Peyer's patch (tissue), 4 donors: ENCODE results near the gene TAS2R1. TPM values are rescaled to one million over a fixed set of nuclear protein-coding genes. Genes with fewer than 3 reads are reported as not detected.

Source experiments
- DNase-seq, 3 donors: peaks; one replicate each; pipeline ENCODE4 v3.0.0-alpha.2; 2017 to 2019
- H3K27ac ChIP-seq, 4 donors: fragments of 200-600 bp; sonication (generic); one replicate each; pipeline ENCODE4 v1.5.1; 2016 to 2019
- H3K27me3 ChIP-seq, 2 donors: fragments of 200-600 bp; sonication (generic); one replicate each; pipeline ENCODE4 v1.5.1; 2019
- H3K36me3 ChIP-seq, 3 donors: fragments of 200-600 bp; sonication (generic); one replicate each; pipeline ENCODE4 v1.5.1; 2016 to 2019
- H3K4me1 ChIP-seq, 4 donors: fragments of 200-600 bp; sonication (generic); one replicate each; pipeline ENCODE4 v1.5.1; 2016 to 2019
- H3K4me3 ChIP-seq, 4 donors: fragments of 200-600 bp; sonication (generic); 1 replicate in 3 of 4; 2 replicates in 1 of 4; pipeline ENCODE4 v1.5.1; 2016 to 2019; ENCODE audit warnings: mild to moderate bottlenecking in 1 of 4
- H3K9me3 ChIP-seq, 4 donors: fragments of 200-600 bp; sonication (generic); one replicate each; pipeline ENCODE4 v1.5.1; 2016 to 2019; ENCODE audit warnings: mild to moderate bottlenecking in 1 of 4
- CTCF ChIP-seq, 6 experiments: fragments of 450-650 bp in 4 of 6; fragments of 200-600 bp in 2 of 6; sonication (generic) in 1 of 6; IDR thresholded peaks; one replicate each; pipeline ENCODE4 v1.5.1; 2017 to 2019; ENCODE audit warnings: antibody characterized with exemption in 6 of 6, mild to moderate bottlenecking in 3 of 6, moderate library complexity in 1 of 6
- POLR2A ChIP-seq, 2 donors: fragments of 450-650 bp; IDR thresholded peaks; one replicate each; pipeline ENCODE4 v1.5.1; 2017; ENCODE audit warnings: antibody characterized with exemption in 2 of 2, mild to moderate bottlenecking in 2 of 2, moderate library complexity in 2 of 2
- total RNA-seq, 4 donors: library from RNA; depleted of rRNA; stranded (reverse); fragments of >200 nt; gene quantifications; one replicate each; pipeline ENCODE4 v1.1.0, GENCODE V29; 2016

Gene TAS2R1
- total RNA-seq, 4 donors from 2014 or later = not detected

GRCh38 chr5:9587135-9587534, 43.0 kb downstream of the TAS2R1 start:
- no peaks in the 10 kb centered on the region for H3K4me1 ChIP-seq
- H3K27ac ChIP-seq = no peak overlapping the region
- no peaks in the 10 kb centered on the region for H3K27me3 ChIP-seq
- H3K4me3 ChIP-seq = no peak overlapping the region
- no peaks in the 10 kb centered on the region for H3K9me3 ChIP-seq
- TF ChIP-seq CTCF (IDR thresholded peaks at IDR 0.05) = no peak
- no peak for TF ChIP-seq POLR2A (IDR thresholded peaks at IDR 0.05)
- DNase-seq = no peak
- no peaks in the 10 kb centered on the region for H3K36me3 ChIP-seq

GRCh38 chr5:9582406-9582805, 47.7 kb downstream of the TAS2R1 start:
- Histone ChIP-seq H3K9me3 (no peaks in the 10 kb centered on the region), H3K36me3 (no peaks in the 10 kb centered on the region), H3K27ac (no peak overlapping the region), H3K4me3 (no peak overlapping the region), H3K27me3 (no peaks in the 10 kb centered on the region), H3K4me1 (no peaks in the 10 kb centered on the region)
- TF ChIP-seq CTCF (IDR thresholded peaks at IDR 0.05) = no peak
- TF ChIP-seq POLR2A (IDR thresholded peaks at IDR 0.05) = no peak
- DNase-seq = no peak

Other genes starting within 250 kb of the TAS2R1 start
- 10 to 100 TPM; 11.6 to 22.5 (median 18.2) TPM for gene SEMA5A, start 84.3 kb downstream of the TAS2R1 start, total RNA-seq